CD4-positive, alpha-beta T cell treated with Interleukin-21 for 1 hour (primary cell): ENCODE data around the gene STARD7.
"Not testable (repeated sequence)": the region's sequence is repeated elsewhere in the genome, so short reads cannot be mapped to it uniquely, and the experiment has no call there.

Source experiments
- DNase-seq: peaks from one replicate; pipeline ENCODE4 v3.0.0-alpha.2; 2020

Gene STARD7

GRCh38 chr2:96208143-96209010, at the start of gene STARD7:
Gene STARD7, minus strand, starts transcription at chr2:96208827. Its CDS starts 393 bp downstream, at chr2:96208434.
- DNase-seq = peak; percentile 96

DNA sequence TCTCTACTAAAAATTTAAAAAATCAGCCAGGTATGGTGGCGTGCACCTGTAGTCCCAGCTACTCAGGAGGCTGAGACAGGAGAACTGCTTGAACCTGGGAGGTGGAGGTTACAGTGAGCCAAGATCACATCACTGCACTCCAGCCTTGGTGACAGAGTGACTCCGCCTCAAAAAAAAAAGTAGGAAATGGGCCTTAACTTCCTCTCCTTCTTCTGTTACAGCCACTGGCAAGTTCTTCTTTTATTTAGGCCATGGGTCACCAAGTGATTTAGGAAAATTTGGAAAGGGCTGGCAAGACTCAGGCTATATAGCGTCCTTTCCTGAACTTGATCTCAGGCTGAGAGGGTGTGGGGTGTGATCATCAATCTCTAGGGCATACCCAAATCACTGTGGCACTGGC, 49.1 kb upstream of the STARD7 start:
- not testable (repeated sequence) for DNase-seq

DNA sequence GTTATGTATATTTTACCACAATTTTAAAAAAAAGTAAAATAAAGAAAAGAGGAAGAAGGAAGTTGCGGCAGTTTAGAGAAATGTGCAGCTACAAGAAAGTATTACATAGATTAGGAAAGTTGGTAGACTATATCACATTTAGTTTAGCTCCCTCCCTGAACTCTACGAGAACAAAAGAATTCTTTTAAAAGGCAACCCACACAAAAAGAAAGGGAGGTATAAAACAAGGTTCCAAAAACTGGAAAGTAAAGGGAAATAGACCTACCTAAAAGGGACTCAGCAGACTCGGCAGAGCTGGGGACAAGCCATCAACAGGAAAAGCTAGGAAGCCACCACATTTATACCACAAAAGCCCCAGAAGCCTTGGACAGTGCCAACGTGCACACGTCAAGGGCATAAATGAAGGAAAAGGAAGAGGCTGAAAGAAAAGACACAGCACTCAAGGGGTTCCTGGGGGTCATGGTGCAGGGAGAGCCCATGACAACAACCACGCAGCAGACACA, 48.0 kb upstream of the STARD7 start:
- no peak for DNase-seq

GRCh38 chr2:96254571-96254970, 45.9 kb upstream of the STARD7 start:
- DNase-seq = no peak

DNA sequence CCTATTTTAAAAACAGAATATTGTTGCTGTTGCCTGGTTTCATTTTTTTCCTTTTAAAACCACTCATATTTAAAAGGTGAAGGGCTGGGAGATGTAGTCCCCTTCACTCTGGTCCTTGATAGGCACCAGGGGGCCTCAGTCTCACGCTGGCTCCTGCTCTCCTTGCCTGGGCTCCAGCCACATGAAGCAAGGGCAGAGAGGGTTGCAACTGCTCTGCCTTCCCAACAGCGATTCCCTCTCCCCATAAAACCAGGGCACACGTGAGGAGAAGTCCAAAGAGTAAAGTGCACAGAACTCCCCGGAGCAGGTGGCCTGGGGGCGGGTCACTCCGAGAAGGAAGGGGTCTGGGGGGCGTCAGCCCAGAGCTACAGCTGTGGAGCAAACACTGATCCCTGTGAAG, 44.4 kb upstream of the STARD7 start:
- no peak for DNase-seq

DNA sequence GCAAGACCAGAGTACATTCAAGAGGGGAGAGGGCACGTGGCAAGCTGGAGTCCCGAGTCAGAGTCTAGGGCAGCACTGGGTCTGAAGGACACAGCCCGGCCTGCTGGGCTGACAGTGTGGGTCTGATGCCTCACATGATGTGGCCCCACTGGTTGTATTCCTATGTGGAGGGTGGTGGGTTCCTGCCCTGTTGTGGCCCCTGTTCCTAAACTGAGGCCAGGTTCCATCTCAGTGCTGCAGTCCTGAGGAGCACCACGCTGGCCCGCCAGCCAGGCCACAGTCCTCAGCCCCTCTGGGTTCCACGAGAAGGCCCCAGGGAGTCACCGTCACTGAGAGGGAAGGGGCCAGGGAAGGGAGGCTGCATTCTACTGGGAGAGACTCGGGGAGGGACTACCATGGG, 43.9 kb upstream of the STARD7 start:
- no peak for DNase-seq

DNA sequence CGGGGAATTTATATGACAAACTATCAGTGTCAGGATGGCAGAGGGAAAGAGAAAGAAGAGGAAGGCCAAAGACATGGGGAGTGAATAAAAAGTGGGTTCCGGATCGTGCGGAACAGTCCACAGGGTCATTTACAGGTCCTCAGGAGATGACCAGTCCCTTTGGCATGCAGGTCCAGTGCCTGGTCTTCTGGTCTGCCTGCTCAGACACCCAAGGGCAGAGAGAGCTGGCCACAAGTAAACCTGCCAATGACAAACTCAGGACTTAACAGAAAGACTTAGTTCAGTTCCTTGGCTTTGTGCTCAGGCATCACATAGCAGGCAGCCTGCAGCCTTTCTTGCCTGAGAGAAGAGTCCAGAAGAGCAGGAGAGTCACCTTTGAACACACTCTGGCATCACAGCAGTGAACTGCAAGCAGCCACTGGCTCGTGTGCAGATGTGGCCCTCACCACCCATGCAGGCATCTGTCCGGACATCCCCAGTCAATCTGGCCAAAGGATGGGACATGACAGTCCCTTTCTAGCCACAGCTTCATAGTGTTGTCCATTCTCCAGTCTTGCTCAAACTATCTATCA, 43.2 kb upstream of the STARD7 start:
- DNase-seq = no peak

- DNase-seq = no peak
Observed at GRCh38 chr2:96250188-96250587, 41.6 kb upstream of the STARD7 start.

- no peak for DNase-seq
Observed at GRCh38 chr2:96249654-96250053, 41.0 kb upstream of the STARD7 start.

GRCh38 chr2:96248624-96249023, 40.0 kb upstream of the STARD7 start:
- DNase-seq = no peak

GRCh38 chr2:96247896-96248295, 39.3 kb upstream of the STARD7 start:
- DNase-seq = no peak

DNA sequence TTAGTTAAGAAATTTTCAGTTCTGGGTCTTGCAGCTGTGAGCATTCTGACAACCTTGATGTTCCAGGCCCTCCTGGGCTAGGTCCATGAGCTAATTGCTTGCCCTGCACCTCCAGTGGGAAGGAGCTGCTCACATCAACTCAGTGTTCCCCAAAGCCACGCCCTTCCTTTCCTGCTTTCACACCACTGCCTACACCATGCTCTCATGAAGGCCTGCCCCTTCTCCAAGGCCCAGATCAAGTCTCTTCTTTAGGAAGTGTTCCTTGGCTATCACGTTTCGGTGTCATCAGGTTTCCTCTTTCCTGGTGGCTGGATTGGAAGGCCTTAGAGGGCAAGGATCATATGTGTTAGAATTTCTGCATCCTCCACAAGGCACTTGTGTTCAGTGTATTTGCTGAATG, 38.4 kb upstream of the STARD7 start:
- no peak for DNase-seq

DNA sequence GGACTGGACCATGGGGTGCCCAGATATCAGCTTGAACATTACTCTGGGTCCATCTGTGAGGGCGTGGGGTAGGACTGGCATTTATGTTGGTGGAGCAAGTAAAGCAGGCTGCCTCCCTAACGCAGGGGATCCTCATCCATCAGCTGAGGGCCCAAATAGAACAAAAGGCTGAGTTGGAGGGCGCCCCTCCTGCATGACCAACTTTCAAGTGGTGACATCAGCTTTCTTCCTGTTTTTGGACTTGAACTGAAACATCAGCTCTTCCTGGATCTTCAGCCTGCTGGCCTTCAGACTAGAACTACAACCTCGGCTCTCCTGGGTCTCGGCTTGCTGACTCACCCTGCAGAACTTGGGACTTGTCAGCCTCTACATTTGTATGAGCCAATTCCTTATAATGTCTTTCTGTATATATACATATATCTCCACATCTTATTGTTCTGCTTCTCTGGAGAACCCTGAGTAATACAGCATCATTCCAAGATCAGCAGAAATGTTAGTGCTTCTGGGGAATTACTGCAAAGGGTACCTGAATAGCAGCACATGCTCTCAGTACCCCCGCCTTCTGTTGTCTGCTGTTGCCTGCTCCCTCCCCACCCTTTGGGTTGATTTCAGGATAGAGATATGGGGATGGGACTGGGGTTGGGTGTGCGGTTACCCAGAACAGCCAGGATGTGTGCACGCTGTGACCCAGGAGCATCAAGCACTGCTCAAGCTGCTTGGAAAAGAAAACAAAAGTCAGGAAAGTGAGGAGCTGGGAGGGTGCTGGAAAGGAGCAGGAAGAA, 37.2 kb upstream of the STARD7 start:
- DNase-seq = no peak

- DNase-seq = no peak
Observed at GRCh38 chr2:96243843-96244242, 35.2 kb upstream of the STARD7 start.

- peak; percentile 75 for DNase-seq
Observed at GRCh38 chr2:96241900-96242611, 33.4 kb upstream of the STARD7 start.

DNA sequence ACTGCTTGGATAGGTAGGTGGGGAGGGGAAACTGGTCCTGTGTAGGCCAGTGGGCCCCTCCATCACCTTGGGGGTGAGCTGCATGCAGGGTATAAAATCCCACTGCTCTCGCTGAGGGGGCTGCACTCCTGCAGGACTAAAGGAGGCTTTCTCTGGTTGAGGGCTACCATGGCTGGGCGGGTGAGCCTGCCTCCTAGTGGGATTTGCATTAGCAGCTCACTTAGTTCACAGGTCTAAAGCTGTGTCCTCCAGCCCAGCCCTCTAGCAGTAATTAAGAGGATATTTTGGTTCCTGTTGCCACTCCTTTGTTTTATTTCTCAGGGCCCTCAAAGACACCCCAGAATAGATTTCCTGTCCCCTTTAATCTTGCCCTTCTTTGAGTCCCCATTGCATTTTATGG, 32.6 kb upstream of the STARD7 start:
- no peak for DNase-seq

DNA sequence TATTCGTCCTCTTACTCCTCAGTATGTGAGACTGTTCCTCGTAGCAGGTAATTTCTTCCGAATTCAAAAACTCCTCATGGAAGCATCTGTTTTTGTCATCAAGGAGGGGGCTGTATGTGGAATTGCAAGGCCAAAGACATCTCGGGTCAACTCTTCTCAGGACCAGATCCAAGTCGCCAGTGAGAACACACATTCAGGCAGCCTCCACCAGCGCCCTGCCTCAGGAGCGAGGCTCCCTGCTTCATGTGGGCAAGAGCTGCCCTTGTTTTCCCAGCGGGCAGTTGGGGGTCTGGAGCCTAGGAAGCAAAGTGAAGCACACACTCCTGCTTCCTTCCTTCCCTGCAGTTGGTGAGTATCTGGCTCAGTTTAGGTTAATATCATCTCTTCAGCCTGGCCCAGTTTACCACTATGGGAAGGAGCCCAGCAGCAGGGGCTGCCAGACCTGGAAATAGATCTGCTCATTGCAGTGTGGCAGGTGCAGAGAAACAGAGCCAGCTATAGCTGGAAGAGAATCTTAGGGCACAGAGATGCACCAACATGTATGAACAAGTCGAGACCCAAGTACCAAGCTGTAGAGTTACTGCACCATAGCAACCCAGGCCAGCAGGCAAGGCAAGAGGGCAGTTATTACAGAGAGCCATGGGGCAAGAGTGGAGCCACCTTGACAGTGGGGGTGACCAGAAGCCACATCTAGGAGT, 31.9 kb upstream of the STARD7 start:
- no peak for DNase-seq

DNA sequence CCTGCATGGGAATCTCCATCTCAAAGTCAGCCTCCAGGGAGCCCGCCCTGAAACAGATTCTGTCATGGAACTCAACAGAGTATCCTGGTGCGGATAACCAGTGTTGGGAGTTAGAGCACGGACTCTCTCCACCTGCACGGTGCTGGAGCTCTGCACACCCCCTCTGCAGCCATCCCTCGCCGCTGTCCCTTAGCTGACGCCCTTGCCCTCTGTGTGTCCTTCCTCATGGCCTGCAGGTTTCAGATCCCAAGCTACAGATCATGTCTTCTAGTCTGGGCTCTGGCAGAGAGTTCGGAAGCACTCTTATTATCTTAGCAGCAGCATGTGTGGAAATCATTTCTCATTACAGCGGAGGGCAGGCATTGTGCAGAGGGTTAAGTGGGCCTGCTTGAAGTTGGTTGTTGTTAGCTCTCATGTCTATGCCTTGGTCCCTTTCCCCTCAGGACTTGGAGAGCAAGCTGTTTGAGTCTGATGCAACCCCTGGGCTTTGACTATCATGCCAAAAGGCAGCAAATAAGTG, 31.2 kb upstream of the STARD7 start:
- no peak for DNase-seq

GRCh38 chr2:96239091-96239490, 30.5 kb upstream of the STARD7 start:
- no peak for DNase-seq

DNA sequence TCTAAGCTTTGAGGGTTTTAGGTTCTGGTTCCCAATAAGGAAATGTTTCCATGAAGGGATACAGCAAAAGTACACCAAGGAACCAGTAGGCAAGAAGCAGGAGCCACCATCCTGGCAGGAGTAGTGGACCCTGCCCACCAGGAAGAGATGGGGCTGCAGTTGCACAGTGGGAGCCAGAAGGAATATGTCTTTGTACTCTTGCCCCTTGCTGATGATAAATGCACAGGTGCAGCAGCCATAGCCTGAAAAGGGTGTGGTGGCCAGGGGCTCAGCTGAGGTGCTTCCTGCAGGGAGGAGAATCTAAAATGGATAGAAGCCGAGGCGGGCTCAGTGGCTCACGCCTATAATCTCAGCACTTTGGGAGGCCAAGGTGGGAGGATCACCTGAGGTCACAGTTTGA, 29.6 kb upstream of the STARD7 start:
- DNase-seq = no peak

GRCh38 chr2:96236882-96237281, 28.3 kb upstream of the STARD7 start:
- no peak for DNase-seq

DNA sequence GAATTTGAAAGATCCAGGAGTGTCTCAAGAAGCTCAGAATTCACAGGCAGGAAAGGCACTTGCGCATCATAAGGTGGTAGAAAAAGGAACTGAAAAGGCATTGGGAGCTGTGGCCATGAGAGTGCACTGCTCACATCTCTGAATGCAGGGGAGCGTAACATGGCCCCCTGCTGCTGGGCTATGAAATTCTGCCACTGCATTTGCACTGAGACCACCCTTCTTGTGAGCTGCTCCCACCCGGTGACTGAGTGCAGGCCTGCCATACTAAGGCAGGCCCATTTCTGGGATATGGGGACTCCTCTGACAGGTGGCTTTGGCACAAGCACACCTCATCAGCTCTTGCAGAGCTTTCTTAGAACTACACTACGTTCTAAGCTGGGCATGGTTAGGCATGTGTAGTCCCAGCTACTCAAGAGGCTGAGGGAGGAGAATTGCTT, 25.3 kb upstream of the STARD7 start:
- DNase-seq = no peak
